LHCN-M2 (cell line): ENCODE data around the gene MARS1. TPM values are rescaled to one million over a fixed set of nuclear protein-coding genes. Genes with fewer than 3 reads are reported as not detected.
"Not testable (repeated sequence)": the region's sequence is repeated elsewhere in the genome, so short reads cannot be mapped to it uniquely, and the experiment has no call there.

Source experiments
- DNase-seq: peaks from one replicate; pipeline ENCODE4 v3.0.0-alpha.2; 2012; ENCODE audit warnings: low read depth
- total RNA-seq: library from RNA; depleted of rRNA; stranded (reverse); fragments of >200 nt; gene quantifications from 2 replicates; pipeline ENCODE4 v1.2.3, GENCODE V29; 2014

MARS1 gene
- total RNA-seq, 1 experiment from 2014 or later: 80.1 TPM

- DNase-seq: no peak
These were observed 28.2 kb downstream of the MARS1 start for GRCh38 chr12:57515934-57516541.

DNA sequence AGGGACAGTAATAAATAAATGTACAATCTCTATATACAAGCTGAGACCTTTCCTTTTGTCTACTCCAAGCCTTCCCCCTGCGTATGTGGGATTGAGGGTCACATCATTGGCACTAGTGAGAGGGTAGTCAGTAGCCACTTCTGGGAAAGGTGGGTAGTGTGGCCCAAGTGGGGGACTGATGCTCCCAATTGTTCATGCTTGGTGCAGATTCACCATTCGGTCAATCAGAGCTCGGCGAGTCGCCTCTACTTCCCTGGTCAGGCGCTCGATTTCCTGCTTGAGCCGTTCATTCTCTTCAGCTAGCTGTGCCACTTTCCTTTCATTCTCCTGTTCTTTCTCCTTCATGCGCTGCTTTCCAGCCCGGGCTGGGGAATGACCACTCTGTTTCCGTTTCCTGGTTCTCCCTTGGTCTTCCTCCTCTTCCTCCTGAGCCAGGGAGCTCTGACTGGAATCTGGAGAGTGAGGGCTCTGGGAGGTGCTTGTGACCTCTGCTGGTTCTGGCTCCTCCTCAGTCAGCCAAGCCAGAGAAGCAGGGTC lies 28.8 kb downstream of the MARS1 start:
- no peak for DNase-seq

DNA sequence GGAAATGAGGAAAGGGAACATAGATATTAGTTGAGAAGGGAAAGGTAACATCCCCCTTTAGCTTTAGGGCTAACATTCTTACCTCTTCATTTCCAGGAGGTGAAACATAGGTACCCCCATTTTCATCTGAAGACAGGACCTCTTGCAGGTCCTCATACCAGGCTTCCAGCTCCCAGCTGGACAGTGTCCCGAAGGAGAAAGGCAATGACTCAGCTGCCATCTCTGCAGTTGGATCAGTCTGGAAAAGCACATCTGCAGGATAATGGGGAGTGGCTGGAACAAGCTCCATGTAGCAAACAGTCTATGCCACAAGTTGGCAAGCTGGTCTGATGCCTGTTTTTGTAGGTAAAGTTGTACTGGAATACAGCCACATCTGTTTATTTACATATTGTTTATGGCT lies 29.3 kb downstream of the MARS1 start:
- DNase-seq: peak; percentile 60

DNA sequence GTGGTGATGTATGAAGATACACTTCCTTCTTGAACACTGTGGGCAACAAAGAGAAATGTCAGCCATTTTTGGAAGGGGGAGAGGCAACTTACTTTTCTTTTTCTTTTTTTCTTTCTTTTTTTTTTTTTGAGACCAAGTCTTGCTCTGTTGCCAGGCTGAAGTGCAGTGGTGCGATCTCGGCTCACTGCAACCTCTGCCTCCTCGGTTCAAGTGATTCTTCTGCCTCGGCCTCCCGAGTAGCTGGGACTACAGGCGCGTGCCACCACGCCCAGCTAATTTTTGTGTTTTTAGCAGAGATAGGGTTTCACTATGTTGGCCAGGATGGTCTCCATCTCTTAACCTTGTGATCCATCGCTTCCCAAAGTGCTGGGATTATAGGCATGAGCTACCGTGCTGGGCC lies 29.9 kb downstream of the MARS1 start:
- DNase-seq: not testable (repeated sequence)

DNA sequence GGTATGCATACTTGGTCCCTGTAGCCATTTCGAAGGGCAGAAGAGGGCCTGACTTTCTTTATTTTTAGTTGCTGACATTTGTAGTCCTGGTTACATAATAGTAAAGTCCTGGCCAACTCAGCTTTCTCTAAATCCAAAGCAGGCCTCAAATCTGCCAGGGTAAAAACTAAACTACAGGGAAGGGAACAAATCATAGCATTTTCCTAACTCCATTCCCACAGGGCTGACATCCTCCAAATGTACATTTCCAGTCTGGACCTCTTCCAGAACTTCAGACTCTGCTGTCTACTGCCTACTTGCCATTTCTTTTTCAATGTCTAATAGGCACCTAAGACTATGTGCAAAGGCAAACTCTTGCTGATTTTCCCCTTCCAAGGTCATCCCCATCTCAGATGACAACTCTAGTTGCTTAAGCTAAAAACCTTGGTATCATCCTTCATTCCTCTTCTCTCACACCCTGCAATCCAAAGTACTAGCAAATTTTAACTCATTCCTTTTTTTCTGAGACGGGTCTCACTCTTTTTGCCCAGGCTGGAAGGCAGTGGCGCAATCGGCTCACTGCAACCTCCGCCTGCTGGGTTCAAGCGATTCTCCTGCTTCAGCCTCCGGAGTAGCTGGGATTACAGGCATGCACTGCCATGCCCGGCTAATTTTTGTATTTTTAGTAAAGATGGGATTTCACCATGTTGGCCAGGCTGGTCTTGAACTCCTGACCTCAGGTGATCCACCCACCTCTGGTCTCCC lies 30.5 kb downstream of the MARS1 start:
- no peak for DNase-seq

DNA sequence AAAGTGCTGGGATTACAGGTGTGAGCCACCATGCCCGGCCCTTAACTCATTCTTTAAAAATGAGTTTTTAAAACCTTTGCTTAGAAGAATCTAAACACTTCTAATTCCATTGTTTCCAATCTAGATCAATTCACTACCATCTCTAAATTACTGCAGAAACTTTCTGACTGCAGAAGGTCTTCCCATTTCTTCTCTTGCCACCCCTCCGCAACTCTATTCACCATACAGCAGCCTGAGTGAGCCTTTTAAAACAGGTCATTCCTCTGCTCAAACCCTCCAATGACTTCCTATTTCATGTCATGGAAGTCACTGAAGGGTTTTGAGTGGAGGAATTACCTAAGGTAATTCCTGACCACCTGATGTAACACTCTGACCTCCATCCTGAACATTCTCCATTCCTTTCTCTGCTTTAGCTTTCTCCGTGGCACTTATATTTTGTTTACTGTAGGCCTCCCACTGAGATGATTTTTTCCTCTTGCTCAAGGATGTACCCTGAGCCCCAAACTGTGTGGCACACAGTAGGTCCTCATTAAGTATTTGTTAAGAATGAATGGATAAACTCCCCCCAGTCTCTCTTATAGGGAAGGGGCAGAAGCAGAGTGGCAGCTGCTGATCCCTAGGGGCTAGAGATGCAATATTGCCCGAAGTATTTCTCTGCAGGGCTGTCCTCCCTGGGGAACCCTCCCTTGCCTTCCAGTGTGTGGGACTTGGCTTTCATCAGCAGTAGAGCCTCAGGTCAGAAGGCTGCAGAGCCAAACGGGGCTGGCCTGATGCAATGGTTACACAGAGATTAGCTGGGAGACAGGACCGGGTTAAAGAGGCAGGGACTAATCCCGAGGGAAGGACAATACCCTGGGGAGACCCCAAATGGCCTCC lies 31.3 kb downstream of the MARS1 start:
- peak; percentile 58 for DNase-seq

- no peak for DNase-seq
These were observed 31.9 kb downstream of the MARS1 start for GRCh38 chr12:57519796-57520052.

DNA sequence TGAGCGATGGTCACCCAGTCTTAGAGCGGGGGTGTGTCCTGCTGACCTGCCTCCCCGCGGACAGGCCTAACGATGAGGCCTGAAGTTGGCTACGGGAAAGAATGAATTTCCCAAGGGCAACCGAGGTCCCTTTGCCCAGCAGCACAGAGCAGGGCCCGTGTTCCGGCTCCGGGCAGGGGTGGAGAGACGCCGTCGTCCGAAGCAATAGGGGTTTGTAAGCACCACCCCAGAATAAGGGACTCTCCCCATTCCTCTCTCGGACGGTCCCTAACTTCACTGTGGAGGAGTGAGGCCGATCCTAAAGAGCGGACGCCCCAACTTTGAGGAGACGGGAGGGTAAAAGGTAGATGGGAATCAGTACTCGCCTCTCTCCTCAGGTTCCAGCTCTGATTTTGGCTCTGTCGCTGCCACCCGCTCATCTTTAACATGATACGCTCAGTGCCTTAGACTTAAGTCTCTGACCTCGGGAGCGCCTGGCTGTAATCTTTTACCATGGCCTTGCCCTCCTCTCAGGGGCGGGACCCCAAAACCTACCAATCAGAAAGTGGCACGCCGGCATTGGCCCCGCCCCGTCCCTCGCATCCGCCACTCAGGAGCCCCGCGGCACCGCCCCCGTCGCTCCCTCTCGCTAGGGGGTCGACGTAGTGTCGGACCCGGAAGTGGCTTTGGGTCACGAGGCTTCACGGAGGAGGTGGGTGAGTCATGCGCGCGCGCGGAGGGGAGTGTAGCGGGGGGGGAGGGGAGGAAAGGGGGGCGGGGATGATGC lies 32.4 kb downstream of the MARS1 start, which contains the start of gene DDIT3:
TSS of gene DDIT3 (minus strand) at position 462 of the 766 bp plus-strand sequence. CDS start 3,108 bp downstream, outside the sequence.
- DNase-seq: peak; percentile 98

DNA sequence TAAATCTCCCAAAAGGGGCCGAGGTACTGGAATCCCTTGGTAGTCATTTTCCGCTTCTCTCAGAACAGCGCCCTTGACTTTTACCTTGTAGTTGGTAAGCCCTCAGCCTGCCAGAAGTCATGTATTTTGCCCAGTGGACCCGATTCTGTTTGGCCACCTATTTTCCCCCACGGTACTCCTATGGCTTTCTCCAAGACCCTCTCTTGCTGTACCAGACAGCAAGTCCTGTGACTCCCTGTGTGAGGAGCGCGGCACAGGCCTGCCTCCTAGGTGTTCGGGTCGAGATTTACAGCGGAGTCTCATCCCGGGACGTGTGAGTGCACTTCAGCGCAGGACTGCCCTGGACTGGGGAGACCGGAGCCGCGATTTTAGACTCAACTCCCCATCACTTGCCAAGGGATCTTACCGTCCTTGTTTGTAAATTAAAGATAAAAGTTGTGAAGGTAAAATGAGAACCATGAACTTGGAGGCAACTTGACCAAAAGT lies 33.7 kb downstream of the MARS1 start:
- no peak for DNase-seq

DNA sequence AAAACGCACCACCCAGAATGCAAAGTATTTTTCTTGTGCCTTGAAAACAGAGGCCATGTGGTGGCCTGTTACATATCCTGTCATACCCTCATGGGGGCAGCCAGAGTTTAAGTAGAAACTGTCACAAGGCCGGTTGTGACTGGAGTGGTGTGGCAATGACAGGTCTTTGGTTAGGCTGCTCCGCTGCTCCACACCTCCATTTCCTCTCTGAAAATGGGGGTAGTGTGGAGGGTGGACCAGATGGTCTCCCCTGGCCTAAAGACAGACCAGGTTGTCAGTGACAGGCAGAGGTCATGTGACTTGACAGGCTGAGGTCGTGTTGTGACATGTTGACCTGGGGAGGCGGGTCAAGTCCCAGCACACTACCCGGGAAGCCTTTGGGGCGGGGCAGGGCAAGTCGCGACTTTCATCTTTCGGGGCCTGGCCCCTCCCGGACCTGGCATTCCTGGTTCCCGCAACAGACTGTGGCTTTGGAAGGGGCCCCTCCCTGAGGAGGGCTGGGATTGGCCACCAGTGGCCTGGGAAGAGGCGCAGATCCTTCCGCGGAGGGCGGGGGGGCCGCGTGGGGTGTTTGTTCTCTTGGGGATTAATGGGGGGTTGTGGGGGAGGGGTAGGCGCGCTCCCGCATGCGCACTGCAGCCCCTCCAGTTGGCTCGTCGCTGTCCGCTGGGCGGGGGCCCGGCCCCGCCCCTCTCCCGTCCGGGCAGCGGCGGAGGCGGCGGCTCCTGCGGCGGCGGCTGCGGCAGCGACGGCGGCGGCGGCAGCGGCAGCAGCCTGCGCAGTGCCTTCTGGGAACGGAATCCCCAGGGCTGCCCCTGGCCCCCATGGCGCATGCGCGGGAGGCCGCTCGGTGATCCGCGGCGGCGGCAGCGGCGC lies 34.4 kb downstream of the MARS1 start, which contains the start of gene MBD6:
TSS of gene MBD6 (plus strand) at position 814 of the 876 bp plus-strand sequence. CDS start 1,480 bp downstream, outside the sequence.
- DNase-seq: peak; percentile 89

GRCh38 chr12:57522887-57523705 lies 35.2 kb downstream of the MARS1 start:
- peak; percentile 39 for DNase-seq

DNA sequence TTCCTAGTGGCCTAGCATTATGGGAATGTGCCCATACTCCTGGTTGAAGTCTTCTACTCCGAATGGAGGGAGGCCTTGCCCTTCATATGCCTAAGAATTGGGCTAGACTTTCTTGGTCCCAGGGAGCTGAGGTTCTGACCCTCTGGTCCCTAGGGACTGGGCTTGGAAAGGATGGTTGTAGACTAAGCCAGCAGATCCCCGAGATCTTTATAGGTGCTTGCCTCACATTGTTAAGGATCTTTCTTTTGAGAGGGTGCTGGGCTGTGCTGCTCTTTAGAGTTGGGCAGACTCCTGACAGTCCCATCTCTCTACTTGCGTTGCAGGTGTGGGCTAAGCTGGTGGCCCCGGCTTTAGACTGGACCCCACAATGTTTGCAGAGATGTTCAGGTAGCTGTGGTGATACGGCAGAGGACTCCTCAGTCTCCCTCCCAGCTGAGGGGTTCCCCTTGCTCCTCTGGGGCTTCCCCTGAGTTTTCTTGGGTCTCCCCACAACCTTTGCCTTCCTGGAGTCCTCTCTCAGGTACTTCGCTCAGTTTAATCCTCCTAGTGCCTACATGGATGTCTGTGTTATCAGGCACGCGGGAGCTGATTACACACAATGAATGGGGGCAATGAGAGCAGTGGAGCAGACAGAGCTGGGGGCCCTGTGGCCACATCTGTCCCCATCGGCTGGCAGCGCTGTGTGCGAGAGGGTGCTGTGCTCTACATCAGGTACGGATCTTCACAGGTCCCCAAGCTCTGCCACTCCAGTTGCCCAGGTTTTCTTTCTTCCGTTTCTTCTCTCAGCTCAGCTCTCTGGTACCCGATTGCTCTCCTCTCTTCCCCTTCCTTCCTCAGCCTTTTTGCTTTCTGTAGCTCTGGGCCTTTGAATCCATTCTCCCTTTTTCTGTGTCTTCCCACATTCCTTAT lies 36.1 kb downstream of the MARS1 start:
- DNase-seq: no peak

DNA sequence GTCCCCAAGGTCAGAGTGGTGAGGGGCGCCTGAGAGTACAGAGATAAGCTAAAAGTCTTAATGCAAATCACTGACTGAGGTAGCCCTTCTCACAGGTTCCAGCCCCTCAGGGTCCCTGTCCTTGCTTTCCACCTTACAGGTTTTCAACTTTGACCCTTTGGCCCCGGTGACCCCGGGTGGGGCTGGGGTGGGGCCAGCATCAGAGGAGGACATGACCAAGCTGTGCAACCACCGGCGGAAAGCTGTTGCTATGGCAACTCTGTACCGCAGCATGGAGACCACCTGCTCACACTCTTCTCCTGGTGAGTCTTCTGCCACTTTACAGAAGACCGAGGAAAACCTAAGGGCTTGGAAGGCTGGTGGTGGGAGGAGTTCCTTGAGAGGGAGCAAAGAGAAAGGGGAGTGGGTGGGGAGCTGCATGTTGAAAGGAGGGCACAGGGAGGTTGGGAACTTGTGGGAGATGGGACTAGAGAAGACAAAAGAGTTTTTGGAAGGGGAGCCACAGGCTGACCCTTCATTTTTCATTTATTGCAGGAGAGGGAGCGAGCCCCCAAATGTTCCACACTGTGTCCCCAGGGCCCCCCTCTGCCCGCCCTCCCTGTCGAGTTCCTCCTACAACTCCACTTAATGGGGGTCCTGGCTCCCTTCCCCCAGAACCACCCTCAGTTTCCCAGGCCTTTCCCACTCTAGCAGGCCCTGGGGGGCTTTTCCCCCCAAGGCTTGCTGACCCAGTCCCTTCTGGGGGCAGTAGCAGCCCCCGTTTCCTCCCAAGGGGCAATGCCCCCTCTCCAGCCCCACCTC lies 37.1 kb downstream of the MARS1 start:
- DNase-seq: peak; percentile 64

GRCh38 chr12:57525615-57526383 lies 37.9 kb downstream of the MARS1 start:
- no peak for DNase-seq

- no peak for DNase-seq
These were observed 38.7 kb downstream of the MARS1 start for GRCh38 chr12:57526477-57527126.

GRCh38 chr12:57527184-57527583 lies 39.3 kb downstream of the MARS1 start:
- no peak for DNase-seq
